ENCODE results near the gene OTUD3.
"Not testable (repeated sequence)": the region's sequence is repeated elsewhere in the genome, so short reads cannot be mapped to it uniquely, and the experiment has no call there.

The OTUD3 gene

GRCh38 chr1:19868575-19868974 is 13.6 kb upstream of the OTUD3 start:
- not testable (repeated sequence) for DNase-seq (ENCODE audit: low read depth in 2 of 2, low spot score in 1 of 2)

DNA sequence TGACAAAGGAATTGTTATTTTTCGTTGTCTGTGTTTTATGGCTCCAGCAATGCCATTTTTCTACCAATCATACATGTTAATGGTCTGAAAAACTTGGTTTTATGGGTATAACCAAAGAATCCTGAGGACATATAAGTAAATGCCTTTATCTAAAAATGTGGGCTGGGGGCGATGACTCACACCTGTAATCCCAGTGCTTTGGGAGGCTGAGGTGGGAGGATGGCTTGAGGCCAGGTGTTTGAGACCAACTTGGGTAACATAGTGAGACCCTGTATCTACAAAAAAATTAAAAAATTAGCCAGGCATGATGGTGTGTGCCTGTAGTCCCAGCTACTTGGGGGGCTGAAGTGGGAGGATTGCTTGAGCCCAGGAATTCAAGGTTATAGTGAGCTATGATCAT is 12.7 kb upstream of the OTUD3 start:
- DNase-seq (ENCODE audit: low read depth in 2 of 2, low spot score in 1 of 2): not testable (repeated sequence)

DNA sequence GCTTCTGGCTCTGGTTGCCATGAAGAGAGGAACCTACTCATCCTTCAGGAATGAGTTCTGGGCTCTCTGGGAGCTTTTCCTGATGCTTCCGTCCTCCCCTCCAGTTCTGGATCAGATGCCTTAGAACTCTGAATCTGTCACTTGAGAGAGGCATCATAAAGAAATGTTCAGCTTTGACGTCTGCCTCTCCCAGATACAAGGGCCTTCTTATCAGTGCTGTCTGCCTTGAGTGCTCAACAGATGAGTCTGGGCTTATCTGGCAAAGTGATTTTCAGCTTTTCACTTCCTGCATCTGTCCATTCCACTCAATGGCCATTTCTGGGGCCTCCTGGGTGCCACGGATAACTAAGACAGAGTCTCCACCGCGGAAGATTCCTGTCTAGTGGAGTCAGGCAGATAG is 12.3 kb upstream of the OTUD3 start:
- DNase-seq (ENCODE audit: low read depth in 2 of 2, low spot score in 1 of 2): no peak

DNA sequence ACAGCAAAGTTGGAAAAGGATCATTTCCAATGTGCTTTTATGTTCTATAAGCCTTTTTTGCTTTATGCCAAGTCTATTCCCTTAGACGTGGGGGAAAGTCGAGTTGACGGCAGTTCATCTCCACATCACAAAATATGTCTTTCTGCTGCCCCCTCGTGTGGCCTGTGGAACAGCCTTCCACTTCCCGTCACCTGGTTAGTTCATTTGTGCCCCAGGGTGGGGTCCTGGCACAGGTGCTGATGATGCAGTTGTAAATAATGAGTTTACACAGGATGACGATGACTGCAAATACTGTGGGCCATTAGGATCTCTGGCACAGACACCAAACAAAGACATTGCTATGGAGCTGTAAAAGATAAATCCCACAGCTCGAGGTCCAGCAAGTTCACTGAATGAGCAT is 10.0 kb upstream of the OTUD3 start:
- DNase-seq (ENCODE audit: low read depth in 2 of 2, low spot score in 1 of 2): no peak

DNA sequence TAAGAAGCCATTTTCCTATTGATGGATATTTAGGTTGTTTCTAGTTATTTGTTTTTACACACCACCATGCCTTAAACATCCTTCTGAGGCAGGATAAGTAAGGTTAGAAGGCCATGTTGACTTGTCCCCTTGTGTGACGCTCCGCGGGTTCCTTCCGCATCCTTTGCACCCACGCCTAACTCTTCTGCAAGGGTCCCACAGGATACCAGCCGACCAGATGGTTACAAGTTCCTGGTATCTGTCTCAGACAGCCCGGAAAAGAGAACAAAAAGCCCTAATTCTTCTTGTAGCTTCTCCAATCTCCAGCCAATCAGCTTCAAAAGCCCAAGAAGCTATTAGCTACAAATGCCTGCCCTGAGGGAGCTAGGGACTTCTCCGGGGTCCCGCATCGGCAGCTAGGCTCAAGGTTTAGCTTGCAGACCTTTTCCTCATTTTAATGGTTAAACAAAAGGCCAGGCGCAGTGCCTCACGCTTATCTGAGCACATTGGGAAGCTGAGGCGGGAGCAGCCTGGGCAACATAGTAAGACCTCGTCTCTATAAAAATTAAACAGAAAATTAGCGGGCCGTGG is 4.9 kb upstream of the OTUD3 start:
- DNase-seq (ENCODE audit: low read depth in 2 of 2, low spot score in 1 of 2): no peak

- DNase-seq (ENCODE audit: low read depth in 2 of 2, low spot score in 1 of 2): no peak
These were observed 4.2 kb upstream of the OTUD3 start for GRCh38 chr1:19877821-19878636.

DNA sequence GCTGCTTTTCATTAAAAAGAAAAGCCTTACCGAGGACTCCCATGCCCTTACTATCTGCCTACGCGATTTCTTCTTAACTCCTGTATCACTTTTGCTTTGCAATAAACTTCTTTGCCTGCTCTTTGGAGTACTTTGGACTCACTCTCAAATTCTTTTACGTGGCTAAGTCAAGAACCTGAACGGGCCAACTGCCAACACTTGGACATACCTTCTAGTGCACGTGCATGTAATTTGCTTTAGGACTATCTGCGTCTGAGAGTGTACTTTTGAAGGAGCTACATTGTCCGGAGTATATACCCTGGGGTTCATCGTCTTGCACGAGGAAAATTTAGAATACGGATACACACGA is 3.6 kb upstream of the OTUD3 start:
- no peak for DNase-seq (ENCODE audit: low read depth in 2 of 2, low spot score in 1 of 2)

GRCh38 chr1:19879227-19879626 is 3.0 kb upstream of the OTUD3 start:
- DNase-seq (ENCODE audit: low read depth in 2 of 2, low spot score in 1 of 2): no peak

DNA sequence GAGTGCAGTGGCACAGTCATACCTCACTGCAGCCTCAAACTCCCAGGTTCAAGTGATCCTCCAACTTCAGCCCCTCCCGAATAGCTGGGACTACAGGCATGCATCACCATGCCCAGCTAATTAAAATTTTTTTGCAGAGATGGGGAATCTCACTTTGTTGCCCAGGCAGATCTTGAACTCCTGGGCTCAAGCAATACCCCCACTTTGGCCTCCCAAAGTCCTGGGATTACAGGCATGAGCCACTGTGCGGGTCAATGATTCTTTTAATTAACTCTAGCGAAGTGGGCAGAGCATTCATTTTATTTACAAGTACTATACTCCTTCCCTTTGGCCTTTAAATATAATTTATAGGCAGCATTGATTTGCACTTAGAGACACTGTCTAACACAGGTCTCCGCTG is 2.5 kb upstream of the OTUD3 start:
- no peak for DNase-seq (ENCODE audit: low read depth in 2 of 2, low spot score in 1 of 2)

DNA sequence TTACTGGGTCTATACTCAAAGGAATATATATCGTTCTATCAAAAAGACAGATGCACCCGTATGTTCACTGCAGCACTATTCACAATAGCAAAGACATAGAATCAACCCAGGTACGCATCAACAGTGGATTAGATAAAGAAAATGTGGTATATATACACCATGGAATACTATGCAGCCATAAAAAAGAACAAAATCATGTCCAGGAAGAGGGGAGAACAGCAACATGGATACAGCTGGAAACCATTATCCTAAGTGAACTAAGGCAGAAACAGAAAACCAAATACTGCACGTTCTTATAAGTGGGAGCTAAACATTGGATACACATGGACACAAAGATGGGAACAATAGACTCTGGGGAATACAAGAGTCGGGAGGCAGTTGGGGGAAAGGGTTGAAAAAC is 1.4 kb upstream of the OTUD3 start:
- DNase-seq (ENCODE audit: low read depth in 2 of 2, low spot score in 1 of 2): not testable (repeated sequence)

DNA sequence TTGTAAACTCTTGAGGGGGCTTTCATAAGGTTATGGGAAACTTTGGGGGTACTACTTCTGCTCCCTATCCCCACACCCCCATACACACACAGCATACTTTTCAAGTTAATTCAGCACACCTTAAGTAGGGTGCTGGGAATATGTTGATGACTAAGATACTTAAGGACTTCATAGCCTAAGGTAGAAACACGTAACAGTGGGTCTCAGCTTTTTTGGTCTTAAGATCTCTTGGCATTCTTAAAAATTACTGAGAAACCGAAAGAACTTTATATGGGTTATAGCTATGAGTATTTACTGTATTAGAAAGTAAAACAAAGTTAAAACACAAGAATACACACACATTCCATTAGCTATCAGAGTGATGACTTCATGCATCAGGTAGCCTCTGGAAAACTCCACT is 2.1 kb downstream of the OTUD3 start:
- no peak for DNase-seq (ENCODE audit: low read depth in 2 of 2, low spot score in 1 of 2)

DNA sequence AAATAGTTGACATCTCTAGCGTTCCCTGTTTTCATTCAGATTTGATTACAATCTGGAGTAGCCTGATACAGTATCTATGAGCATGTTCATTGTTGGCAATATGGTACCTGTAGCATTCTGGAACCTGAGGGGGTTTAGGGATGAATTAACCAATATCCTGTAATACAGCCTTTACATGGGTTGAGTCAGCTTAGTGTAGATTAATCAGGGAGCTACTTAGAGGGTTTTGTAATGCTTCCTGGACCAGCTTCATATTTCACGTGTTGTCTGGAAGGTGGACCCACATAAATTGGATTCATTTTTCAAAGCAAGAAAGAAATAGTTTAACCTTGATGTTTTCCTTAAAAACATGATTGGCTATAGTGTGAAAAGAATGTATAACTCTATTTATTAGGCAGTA is 3.6 kb downstream of the OTUD3 start:
- DNase-seq (ENCODE audit: low read depth in 2 of 2, low spot score in 1 of 2): no peak

DNA sequence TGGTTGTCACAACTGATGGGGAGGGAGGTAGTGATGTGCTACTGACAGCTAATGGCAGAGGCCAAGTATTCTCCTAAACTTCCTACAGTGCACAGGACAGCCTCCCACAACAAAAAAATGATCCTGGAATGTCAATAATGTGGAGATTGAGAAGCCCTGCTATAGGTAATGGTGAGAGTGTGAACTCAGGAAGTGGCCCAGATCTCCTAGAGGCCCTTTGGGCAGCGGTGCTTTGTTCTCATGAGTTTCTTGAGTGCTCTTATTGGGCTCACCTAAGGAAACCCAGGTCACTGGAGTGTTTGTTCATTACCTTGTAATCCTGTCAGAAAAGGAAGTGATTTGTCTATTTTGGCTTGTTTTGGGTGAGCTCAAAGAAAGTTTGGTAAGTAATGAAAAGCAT is 5.9 kb downstream of the OTUD3 start:
- DNase-seq (ENCODE audit: low read depth in 2 of 2, low spot score in 1 of 2): no peak

GRCh38 chr1:19889656-19890055 is 7.5 kb downstream of the OTUD3 start:
- DNase-seq (ENCODE audit: low read depth in 2 of 2, low spot score in 1 of 2): no peak

GRCh38 chr1:19892129-19892528 is 9.9 kb downstream of the OTUD3 start:
- no peak for DNase-seq (ENCODE audit: low read depth in 2 of 2, low spot score in 1 of 2)

GRCh38 chr1:19892628-19893168 is 10.5 kb downstream of the OTUD3 start:
- DNase-seq (ENCODE audit: low read depth in 2 of 2, low spot score in 1 of 2): no peak

GRCh38 chr1:19893687-19894086 is 11.5 kb downstream of the OTUD3 start:
- no peak for DNase-seq (ENCODE audit: low read depth in 2 of 2, low spot score in 1 of 2)

DNA sequence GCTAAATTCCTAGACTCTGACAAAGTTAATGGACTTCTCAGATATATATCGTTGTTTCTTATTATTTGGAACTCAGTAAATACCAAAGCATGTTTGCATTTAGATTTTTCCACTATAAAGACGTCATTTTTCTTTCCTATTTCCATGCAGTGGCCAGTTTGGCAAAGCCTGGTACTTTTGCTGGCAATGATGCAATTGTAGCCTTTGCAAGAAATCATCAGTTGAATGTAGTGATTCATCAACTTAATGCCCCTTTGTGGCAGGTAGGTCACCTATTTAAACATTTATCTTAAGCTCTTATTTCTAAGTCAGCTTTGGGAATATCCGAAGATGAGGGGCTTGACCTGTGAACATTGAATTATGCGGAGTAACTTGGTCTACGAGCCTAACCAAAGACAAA is 12.0 kb downstream of the OTUD3 start:
- DNase-seq (ENCODE audit: low read depth in 2 of 2, low spot score in 1 of 2): no peak

DNA sequence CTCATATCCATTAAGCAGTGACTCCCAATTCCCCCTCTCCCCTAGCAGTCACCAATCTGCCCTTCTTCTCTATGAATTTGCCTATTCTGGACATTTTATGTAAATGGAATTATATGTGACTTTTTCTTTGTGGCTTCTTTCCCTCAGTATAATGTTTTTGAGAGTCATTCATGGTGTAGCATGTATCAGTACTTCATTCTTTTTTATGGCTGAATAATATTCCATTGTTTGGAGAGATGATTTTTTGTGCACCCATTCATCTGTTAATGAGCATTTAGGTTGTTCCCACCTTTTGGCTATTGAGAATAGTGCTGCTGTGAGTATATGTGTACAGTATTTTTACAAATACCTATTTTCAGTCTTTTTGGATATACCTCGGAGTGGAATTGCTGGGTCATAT is 19.5 kb downstream of the OTUD3 start:
- no peak for DNase-seq (ENCODE audit: low read depth in 2 of 2, low spot score in 1 of 2)

DNA sequence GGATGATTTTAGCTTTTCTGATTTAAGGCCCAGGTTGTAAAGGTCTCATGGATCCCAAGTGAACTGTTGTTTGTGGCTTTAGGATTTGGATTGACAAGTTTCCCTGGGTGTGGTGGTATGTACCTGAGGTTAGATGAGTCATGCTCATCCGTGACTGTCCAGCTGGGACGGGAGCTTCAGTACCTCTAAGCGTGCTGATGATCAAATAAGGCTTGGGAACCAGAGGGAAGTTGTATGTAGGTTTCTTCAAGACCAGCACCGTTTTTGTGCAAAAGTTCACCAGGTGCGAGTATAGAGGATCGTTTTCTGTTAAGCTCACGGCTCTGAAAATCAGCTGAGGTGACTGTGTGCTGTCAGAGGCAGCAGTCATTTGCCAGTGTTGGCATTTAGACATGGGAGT is 21.4 kb downstream of the OTUD3 start:
- DNase-seq (ENCODE audit: low read depth in 2 of 2, low spot score in 1 of 2): no peak

GRCh38 chr1:19907456-19907855 is 25.3 kb downstream of the OTUD3 start:
- no peak for DNase-seq (ENCODE audit: low read depth in 2 of 2, low spot score in 1 of 2)

- no peak for DNase-seq (ENCODE audit: low read depth in 2 of 2, low spot score in 1 of 2)
These were observed 27.2 kb downstream of the OTUD3 start for GRCh38 chr1:19909392-19909791.

- no peak for DNase-seq (ENCODE audit: low read depth in 2 of 2, low spot score in 1 of 2)
These were observed 27.8 kb downstream of the OTUD3 start for GRCh38 chr1:19909971-19910370.
